GM19328 (cell line): ENCODE data around the gene VASN.

Experiments
- ATAC-seq: cut with Tn5 transposase; IDR thresholded peaks from one replicate; pipeline ENCODE4 v1.9.1; 2021; ENCODE audit warnings: mild to moderate bottlenecking, moderate library complexity; ENCODE audit not compliant: unreplicated experiment

Gene VASN

DNA sequence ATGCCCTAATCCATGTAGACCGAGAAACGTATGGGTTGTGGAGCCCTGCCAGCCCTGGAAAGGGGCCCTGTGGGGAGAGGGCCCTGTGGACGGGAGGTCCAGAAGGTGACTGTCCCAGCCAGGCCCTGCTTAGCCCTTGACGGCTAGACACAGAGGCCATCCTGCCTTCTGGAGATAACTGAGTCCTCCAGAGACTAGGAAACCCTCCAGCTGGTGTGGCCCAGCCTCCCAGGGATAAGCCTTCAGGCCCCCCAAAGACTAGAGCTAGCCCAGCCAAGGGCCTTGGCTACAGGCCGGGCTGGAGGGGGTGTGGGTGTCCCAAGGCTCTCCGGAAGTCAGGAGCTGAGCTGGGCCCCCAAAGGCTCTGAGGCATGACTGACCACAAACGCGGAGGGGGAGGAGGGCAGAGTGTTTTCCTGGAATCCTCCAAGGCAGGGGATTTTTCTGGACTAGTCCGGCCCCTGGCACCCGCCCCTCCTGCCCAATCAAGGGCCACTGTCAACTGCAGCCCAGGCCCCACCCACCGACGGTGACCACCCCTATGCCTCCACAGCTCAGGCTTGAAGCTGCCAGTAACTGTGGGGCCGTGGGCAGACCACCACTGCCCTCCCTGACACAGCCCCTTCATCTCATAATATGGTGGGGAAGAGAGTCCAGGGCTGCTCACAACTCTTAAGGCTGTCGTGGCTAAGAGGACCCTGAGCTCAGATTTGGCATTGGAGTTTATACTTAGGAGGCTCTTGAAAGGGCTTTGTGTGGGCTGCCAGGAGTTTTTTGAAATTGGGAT lies 885 bp upstream of the VASN start:
- no peak for ATAC-seq

DNA sequence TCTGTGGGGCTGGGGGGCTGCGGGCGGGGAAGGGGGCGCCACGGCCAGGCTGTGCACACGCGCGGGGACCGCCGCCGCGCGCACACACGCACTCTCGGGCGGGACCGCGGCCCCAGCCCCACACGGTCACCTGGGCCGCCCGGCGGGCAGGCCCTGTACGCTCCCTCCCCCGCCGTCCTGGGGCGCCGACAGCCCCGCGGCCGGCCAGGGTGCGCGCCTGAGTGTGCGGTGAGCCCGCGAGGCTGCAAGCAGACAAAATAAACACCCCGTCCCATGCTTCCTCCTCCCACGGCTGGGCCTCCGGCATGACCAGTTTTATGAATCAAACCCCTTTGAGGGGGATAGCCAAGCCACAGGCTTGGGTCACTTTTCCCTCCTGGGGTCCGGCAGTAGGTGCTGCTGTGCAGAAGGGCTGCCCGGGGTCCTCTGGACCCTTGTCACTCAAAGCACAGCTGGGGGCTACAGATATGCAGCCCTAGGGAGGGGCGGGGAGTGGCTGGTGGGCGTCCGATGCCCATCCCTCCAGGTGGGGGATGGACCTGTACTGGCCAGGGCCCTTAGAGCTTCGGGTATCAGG lies 441 bp downstream of the VASN start:
- ATAC-seq: no peak

DNA sequence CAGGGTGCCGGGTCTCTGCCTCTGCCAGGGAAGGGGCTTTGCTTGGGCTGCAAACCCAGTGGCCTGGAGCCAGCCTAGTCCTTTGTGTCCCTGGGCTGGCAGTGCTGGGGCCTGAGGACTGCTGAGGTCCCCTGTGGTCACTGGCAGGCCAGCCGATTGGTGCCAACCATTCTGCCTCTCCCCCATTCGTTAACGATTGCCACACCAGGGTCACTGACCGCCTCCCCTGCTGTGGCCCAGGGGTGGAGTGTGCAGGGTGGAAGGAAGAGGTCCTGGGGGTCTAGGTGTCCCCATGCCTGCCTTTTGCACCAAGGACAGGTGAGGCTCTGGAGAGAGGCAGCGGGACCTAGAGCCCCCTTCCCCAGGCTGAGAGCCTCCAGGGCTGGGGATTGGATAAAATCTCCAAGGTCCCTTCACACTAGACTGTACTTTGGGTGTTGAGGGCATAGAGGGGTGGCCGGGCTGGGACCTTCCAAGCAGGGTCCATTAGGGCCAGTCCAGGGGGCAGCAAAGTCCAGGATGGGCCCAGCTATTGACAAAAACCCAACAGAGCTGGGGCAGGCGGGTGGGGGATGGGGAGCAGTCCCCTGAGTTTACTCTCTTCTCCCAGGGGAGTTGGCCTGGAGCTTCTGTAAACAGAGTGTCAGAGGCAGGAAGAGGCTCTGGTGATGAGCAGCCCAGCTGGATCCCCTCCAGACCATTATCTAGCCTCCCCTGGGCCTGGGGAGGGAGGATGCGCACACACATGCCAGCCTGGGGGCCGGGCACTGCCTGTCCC lies 1.1 kb downstream of the VASN start:
- ATAC-seq: no peak

DNA sequence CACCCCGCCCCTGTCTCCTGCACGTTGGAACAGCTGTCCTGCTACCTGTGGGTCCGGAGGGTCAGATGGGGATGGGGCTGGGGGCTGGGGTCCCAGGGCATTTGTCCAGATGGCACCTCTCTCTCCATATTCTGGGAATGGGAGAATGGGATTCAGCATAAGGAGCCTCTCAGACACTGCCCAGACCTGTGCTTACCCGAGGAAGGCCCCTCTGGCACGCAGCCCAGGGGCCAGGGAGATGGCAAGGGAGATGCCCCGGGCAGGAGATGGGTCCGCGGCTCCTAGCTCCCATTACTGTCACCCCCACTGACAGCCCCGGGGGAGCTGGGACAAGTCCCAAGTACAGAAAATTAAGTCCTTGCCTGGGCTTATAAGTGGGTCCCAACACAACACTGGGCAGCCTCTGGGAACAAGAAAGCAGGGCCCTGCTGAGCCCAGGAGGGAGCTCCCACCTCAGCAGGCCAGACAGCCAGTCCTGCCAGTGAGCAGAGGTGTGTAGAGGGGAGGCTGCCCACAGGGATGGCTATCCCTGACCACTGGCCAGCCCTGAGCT lies 1.8 kb downstream of the VASN start:
- ATAC-seq: no peak

DNA sequence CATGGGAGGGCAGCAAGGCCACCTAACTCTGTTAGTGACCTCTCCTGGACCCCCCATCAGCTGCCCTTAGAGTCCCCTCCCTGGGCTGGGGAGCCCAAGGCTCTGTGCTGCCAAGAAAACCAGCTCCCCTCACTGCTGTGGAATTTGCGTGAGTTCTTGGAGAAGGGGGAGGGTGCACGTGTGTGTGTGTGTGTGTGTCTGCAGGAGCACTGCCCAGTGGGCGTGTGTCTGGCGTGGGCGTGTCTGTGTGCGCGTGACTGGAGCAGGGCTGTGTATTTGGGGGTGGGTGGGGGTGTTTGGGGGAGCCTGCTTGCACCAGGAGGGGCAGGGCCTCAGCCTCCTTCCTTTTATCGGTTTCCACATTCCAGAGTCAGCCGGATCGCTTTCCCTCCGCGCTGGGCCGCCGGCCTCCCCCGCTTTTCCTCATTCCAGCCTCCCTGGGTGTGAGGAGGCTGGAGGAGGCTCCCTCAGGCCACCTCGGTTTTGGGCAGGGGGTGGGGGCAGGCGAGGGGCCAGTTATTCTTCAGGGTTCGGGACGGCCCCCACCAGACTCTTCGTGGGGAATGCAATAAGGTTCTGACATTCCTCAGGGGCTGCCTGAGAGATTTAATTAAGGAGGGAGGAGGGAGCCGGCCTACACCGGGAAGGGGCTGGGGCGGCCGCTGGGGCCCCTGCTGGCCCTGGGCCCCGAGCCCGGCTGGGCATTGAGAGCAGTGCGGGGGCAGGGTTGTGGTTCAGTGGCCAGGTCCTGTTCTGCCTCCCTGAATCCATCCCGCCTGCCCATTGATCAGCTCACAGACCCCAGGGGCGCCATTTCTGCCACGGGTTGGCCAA lies 2.5 kb downstream of the VASN start:
- ATAC-seq: no peak

DNA sequence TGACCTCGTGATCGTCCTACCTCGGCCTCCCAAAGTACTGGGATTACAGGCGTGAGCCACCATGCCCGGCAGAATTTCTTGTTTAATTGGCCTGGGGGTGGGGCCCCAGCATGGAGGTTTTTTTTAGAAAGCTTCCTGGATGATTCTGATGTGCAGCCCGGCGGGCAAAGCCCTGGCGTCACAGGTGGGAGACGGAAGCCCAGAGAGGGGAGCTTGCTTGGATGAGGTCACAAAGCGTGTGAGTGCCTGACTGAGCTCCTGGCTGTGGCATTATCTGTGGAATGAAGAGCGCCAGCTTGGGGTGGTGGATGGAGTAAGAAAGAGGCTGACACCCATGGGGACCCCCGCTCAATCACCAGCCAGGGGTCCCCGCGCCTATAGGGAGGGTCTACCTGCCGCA lies 4.1 kb downstream of the VASN start:
- ATAC-seq: no peak

DNA sequence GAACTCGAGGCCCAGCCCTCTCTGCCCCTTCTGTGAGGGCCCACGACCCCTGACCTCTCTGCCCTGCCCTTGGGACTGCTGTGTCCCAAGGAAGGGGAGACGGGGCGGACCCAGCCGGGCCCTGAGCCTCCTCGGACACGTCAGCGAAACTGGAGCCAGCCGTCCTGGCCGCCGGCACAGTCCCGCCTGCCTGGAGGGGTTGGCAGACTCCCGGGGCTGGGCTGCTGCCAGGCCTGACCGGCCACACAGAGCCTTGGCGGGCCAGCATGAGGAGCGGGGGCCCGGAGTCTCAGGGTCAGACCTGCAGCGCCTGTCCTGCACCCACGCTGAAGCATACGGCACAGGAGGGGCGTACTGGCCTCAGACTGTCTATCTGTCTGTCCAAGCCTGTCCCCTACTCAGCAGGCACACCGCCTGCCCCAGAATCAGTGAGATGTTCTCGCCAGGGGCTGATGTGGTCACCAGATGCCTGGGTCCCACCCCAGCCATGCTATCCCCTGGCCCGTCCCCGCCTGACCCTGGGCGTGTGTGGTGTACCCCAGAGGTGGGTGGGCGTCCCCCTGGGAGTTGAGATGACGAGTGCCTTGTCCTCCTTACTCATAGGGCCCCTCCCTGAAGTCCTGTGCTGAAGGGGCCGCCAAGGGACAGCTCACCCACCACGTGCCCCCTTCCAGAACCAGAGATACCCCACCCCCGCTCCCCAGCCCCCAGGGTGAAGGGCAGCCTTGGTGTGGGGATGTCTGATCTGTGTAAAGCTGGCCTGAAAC lies 4.7 kb downstream of the VASN start:
- no peak for ATAC-seq

DNA sequence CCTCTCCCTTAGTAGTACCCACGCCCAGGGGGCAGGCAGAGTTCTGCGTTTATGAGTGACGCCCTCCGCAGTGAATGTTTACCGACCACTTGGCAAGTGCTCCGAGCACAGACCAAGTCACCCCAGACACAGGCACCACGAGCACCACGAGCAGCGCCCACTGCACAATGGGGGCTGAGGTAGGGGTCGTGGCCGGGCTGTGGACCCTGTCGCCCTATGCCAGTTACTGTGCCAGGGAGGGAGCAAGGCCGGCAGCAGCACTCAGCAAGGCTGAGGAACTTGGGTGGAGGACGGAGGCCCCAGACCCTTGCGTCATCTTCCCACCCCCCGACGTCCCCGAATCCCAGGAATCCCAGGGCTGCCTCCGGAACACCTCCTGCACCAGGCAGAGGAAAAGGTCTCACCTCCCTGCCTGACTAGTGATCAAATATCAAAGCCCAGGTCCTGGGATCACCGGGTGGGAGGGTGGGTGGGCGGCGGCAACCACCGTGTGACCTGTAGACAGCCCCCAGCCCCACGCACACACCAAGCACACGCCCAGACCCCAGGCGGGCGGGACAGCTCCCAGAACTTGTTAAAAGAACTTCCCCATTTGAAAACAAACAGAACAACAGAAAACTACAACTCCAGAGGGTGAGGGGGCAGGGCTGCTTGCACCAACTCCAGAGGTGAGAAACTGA lies 5.4 kb downstream of the VASN start:
- ATAC-seq: no peak

DNA sequence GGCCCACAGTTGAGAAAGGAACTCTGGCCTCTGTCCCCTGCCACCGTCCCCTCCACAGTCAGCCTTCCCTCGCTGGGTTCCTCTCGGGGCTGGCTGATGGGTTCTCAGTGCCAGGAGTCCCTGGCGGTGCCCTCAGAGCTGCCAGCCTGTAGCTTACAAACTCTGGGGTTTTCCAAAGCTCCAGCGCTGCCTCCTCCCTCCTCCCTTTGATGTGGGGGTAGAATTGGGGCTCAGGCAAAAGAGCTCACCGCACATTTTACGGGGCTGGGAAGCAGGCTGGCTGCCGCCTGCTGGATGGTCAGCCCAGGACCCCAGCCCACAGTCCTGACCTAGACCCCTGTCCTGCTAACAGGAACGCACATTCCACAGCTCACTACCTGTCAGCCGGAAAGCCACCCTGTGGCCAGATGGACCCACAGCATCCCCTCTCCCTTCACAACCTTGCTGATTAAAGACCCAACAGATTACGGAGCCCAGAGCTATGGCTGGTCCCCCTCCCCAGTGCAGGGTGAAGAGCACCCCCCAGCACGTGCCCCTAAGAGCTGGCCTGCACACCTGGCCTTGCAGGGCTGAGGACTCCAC lies 6.0 kb downstream of the VASN start:
- ATAC-seq: no peak

DNA sequence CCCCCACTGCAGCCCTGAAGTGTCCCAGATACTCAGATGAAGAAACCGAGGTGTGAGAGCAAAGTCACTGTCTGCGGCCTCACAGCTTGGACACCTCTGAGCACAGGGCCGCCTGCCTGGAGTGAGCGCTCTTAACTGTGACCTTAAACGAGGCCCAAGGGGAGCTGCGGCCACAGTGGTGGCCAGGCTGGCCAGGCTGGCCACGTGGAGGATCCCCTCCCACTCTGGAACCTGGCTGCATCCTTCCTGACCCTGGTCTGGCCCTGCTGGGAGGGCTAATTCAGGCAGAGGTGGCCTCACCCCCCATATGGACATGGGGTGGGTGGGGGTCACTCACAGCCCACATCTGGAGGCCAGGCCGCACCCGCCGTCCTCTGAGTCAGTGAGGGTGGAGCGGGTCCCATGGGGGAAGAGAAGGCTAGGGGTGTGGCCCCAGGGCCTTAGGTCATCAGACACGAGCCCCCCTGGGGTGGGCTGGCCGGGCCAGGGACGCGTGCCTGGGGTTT lies 6.6 kb downstream of the VASN start:
- no peak for ATAC-seq

DNA sequence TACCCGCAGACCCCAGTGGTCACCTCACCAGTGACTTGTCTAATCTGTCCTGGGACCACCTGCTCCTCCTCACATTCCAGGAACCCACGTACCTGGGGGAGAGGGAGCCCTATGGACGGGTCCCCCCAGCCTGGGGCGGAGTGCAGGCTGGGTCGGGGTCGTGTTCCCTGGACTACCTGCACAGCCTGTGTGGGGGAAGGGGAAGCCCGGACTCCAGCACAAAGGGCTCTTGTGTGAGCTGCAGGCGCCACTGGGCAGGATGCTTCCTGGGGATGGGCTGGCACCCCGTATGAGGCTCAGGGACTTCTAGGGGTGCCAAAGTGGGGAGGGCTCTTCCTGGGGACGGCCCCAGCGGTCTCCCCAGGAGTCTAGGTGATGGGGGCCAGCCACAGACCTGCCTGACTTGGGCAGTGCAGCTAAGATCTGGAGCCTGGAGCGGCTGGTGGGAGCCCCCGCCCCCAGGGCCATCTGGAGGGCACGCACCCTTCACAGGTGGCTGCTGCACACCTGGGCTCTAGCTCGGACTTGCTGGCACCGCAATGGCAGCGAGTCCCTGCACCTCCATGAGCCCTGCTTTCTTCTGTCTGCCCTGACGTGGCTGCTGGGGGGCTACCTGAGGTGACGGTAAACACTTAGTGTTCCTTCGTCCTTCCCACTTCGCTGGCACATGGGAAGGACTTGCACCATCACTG lies 7.5 kb downstream of the VASN start:
- ATAC-seq: no peak

DNA sequence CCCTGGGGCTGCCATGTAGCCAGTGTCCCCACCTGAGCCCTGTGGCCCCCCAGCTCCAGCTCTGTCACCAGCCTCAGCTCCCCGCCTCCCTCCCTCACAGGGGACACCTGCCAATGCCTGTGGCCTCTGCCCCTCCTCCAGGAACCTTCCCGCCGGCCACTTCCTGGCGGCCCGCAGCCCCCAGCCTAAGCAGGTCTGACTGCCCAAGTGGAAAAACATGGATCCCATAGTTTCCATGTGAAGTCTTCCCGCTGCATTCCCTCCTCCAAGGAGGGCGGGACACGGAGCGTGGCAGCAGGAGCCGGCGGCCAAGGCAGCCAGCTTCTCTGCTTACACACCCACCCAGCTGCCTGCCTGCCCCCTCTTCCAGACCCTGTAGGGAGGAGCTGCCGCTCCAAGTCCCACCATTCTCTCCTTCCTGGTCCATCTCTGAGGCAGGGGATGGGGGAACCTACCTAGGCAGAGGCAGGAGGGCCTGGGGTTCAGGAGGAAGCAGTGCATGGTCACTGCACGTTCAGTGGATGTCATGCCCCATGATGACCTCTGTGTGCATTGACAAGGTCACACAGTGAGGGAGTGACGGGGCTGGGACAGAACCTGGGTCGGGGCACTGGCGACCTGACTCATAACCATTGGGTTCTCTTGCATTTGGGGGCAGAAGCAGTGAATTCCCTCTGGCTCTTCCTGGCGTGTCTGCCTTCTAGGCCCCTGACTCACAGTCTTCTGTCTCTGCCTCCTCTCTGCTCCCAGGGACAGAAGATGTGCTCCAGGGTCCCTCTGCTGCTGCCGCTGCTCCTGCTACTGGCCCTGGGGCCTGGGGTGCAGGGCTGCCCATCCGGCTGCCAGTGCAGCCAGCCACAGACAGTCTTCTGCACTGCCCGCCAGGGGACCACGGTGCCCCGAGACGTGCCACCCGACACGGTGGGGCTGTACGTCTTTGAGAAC lies 8.7 kb downstream of the VASN start:
- ATAC-seq: no peak

DNA sequence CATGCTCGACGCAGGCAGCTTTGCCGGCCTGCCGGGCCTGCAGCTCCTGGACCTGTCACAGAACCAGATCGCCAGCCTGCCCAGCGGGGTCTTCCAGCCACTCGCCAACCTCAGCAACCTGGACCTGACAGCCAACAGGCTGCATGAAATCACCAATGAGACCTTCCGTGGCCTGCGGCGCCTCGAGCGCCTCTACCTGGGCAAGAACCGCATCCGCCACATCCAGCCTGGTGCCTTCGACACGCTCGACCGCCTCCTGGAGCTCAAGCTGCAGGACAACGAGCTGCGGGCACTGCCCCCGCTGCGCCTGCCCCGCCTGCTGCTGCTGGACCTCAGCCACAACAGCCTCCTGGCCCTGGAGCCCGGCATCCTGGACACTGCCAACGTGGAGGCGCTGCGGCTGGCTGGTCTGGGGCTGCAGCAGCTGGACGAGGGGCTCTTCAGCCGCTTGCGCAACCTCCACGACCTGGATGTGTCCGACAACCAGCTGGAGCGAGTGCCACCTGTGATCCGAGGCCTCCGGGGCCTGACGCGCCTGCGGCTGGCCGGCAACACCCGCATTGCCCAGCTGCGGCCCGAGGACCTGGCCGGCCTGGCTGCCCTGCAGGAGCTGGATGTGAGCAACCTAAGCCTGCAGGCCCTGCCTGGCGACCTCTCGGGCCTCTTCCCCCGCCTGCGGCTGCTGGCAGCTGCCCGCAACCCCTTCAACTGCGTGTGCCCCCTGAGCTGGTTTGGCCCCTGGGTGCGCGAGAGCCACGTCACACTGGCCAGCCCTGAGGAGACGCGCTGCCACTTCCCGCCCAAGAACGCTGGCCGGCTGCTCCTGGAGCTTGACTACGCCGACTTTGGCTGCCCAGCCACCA lies 9.7 kb downstream of the VASN start:
- ATAC-seq: no peak

DNA sequence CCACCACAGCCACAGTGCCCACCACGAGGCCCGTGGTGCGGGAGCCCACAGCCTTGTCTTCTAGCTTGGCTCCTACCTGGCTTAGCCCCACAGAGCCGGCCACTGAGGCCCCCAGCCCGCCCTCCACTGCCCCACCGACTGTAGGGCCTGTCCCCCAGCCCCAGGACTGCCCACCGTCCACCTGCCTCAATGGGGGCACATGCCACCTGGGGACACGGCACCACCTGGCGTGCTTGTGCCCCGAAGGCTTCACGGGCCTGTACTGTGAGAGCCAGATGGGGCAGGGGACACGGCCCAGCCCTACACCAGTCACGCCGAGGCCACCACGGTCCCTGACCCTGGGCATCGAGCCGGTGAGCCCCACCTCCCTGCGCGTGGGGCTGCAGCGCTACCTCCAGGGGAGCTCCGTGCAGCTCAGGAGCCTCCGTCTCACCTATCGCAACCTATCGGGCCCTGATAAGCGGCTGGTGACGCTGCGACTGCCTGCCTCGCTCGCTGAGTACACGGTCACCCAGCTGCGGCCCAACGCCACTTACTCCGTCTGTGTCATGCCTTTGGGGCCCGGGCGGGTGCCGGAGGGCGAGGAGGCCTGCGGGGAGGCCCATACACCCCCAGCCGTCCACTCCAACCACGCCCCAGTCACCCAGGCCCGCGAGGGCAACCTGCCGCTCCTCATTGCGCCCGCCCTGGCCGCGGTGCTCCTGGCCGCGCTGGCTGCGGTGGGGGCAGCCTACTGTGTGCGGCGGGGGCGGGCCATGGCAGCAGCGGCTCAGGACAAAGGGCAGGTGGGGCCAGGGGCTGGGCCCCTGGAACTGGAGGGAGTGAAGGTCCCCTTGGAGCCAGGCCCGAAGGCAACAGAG lies 10.5 kb downstream of the VASN start:
- no peak for ATAC-seq

DNA sequence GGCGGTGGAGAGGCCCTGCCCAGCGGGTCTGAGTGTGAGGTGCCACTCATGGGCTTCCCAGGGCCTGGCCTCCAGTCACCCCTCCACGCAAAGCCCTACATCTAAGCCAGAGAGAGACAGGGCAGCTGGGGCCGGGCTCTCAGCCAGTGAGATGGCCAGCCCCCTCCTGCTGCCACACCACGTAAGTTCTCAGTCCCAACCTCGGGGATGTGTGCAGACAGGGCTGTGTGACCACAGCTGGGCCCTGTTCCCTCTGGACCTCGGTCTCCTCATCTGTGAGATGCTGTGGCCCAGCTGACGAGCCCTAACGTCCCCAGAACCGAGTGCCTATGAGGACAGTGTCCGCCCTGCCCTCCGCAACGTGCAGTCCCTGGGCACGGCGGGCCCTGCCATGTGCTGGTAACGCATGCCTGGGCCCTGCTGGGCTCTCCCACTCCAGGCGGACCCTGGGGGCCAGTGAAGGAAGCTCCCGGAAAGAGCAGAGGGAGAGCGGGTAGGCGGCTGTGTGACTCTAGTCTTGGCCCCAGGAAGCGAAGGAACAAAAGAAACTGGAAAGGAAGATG lies 11.2 kb downstream of the VASN start:
- ATAC-seq: no peak
